ENCODE results near the gene ZSWIM1. TPM values are rescaled to one million over a fixed set of nuclear protein-coding genes. Genes with fewer than 3 reads are reported as not detected.

The ZSWIM1 gene
- total and polyA plus RNA-seq, 2 of the 13 experiments (the other 11 are each of a cell fraction or from before 2014, with no cell fraction given): 9.5 to 11.7 TPM

DNA sequence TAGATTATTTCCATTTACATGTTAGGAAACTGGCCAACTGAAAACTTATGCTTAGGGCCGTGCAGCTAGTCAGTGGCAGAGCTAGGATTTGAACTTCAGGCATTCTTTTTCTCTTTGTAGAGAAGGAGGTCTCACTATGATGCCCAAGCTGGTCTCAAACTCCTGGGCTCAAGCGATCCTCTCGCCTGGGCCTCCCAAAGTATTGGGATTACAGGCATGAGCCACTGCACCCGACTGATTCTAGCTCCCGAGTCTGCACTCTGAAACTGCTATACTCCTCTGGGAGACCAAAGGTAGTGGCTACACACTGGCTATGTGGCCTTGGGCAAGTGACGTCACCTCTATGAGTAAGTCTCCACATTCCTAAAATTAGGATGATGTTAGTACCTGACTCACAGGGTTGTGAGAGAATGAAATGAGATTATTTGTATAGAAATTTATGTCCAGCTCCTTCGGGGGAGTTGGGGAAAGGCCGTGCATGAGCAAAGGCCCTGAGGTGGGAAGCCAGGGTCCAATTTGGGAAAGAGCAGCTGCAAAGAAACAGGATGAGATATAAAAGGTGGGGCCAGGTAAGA, 24.6 kb downstream of the ZSWIM1 start (continued):
- 0 out of 2 replicates have a peak, but pooled peaks have one; percentile 53 for TF ChIP-seq ARID4A (CRISPR knock-in tag; IDR thresholded peaks at IDR 0.05; ENCODE audit: borderline replicate concordance)
- TF ChIP-seq JUN (CRISPR knock-in tag; IDR thresholded peaks at IDR 0.05): peak; percentile 58; the same call in 1 of the 2 replicates
- TF ChIP-seq, protein P1, sequence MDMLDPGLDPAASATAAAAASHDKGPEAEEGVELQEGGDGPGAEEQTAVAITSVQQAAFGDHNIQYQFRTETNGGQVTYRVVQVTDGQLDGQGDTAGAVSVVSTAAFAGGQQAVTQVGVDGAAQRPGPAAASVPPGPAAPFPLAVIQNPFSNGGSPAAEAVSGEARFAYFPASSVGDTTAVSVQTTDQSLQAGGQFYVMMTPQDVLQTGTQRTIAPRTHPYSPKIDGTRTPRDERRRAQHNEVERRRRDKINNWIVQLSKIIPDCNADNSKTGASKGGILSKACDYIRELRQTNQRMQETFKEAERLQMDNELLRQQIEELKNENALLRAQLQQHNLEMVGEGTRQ (IDR thresholded peaks at IDR 0.05; ENCODE audit: low read depth, low read length): no peak
- TF ChIP-seq, protein P1 (CRISPR knock-in tag; IDR thresholded peaks at IDR 0.05; ENCODE audit: borderline replicate concordance): no peak
- TF ChIP-seq, protein P2, sequence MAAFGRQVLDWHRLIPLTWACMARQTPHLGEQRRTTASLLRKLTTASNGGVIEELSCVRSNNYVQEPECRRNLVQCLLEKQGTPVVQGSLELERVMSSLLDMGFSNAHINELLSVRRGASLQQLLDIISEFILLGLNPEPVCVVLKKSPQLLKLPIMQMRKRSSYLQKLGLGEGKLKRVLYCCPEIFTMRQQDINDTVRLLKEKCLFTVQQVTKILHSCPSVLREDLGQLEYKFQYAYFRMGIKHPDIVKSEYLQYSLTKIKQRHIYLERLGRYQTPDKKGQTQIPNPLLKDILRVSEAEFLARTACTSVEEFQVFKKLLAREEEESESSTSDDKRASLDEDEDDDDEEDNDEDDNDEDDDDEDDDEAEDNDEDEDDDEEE (CRISPR knock-in tag; IDR thresholded peaks at IDR 0.05): 0 out of 2 replicates have a peak, but pooled peaks have one; percentile 34
- TF ChIP-seq BHLHE40 (IDR thresholded peaks at IDR 0.05; ENCODE audit: low read length): 0 out of 2 replicates have a peak, but pooled peaks have one; percentile 18
- no peak for TF ChIP-seq PRPF4 (IDR thresholded peaks at IDR 0.05; ENCODE audit: low read depth, low read length, poor library complexity, severe bottlenecking)
- TF ChIP-seq FOSL2 (CRISPR knock-in tag; IDR thresholded peaks at IDR 0.05): peak; percentile 92
